Brain microvascular endothelial cell (primary cell): Measurements from ENCODE around the gene KRTAP5-6.
"Not testable (repeated sequence)": the region's sequence is repeated elsewhere in the genome, so short reads cannot be mapped to it uniquely, and the experiment has no call there.

ENCODE experiments used
- DNase-seq: peaks from one replicate; pipeline ENCODE4 v3.0.0-alpha.2; 2020
- H3K27ac ChIP-seq: fragments of 250-450 bp; sonication (Bioruptor Pico); 2 replicates; pipeline ENCODE4 v1.5.1; 2020; ENCODE audit warnings: mild to moderate bottlenecking, moderate library complexity
- H3K27me3 ChIP-seq: fragments of 250-450 bp; sonication (Bioruptor Pico); replicated peaks from 2 replicates; pipeline ENCODE4 v1.5.1; 2020; ENCODE audit warnings: mild to moderate bottlenecking
- H3K36me3 ChIP-seq: fragments of 250-450 bp; sonication (Bioruptor Pico); replicated peaks from 2 replicates; pipeline ENCODE4 v1.5.1; 2020; ENCODE audit warnings: mild to moderate bottlenecking
- H3K4me3 ChIP-seq: 2 replicates; pipeline ENCODE4 v1.5.1; 2011; ENCODE audit warnings: low read depth, mild to moderate bottlenecking, control low read depth, low read length, moderate library complexity
- CTCF ChIP-seq: IDR thresholded peaks from 2 replicates; pipeline ENCODE4 v1.5.1; 2011; ENCODE audit warnings: low read depth, mild to moderate bottlenecking, moderate library complexity, low read length, control low read depth, inconsistent platforms; ENCODE audit errors: missing control alignments
- in situ Hi-C: cut with HindIII; loops from 2 replicates; pipeline ENCODE4 v1.10.0; 2017; ENCODE audit warnings: low sequenced_read_pairs, low pct_ligation_motif_present

The KRTAP5-6 gene

GRCh38 chr11:1682225-1682905, 14.6 kb upstream of the KRTAP5-6 start:
- no peak overlapping the region for H3K27ac ChIP-seq
- H3K36me3 ChIP-seq, result no peaks in the 10 kb centered on the region
- H3K27me3 ChIP-seq, result no peaks in the 10 kb centered on the region
- no peak for TF ChIP-seq CTCF
- no peak overlapping the region for H3K4me3 ChIP-seq
- no peak for DNase-seq
- in situ Hi-C loops, result no loop called here

GRCh38 chr11:1683216-1683615, 13.8 kb upstream of the KRTAP5-6 start:
- H3K4me3 ChIP-seq, DNase-seq, H3K27ac ChIP-seq, in situ Hi-C loops, H3K27me3 ChIP-seq, H3K36me3 ChIP-seq: not testable (repeated sequence)

- H3K27me3 ChIP-seq, H3K4me3 ChIP-seq, H3K27ac ChIP-seq, in situ Hi-C loops, H3K36me3 ChIP-seq, DNase-seq: not testable (repeated sequence)
Measured at GRCh38 chr11:1683904-1684572, 13.0 kb upstream of the KRTAP5-6 start.

- H3K27ac ChIP-seq, H3K36me3 ChIP-seq, in situ Hi-C loops, H3K27me3 ChIP-seq, DNase-seq, H3K4me3 ChIP-seq: not testable (repeated sequence)
Measured at GRCh38 chr11:1684886-1685874, 11.8 kb upstream of the KRTAP5-6 start.

GRCh38 chr11:1686220-1686619, 10.8 kb upstream of the KRTAP5-6 start:
- not testable (repeated sequence) for H3K27me3 ChIP-seq, H3K27ac ChIP-seq

GRCh38 chr11:1688336-1688947, 8.6 kb upstream of the KRTAP5-6 start:
- H3K27ac ChIP-seq, H3K27me3 ChIP-seq, H3K36me3 ChIP-seq, in situ Hi-C loops, H3K4me3 ChIP-seq, DNase-seq: not testable (repeated sequence)

More at GRCh38 chr11:1686220-1686619, 10.8 kb upstream of the KRTAP5-6 start:
- H3K36me3 ChIP-seq, DNase-seq, in situ Hi-C loops, H3K4me3 ChIP-seq: not testable (repeated sequence)

GRCh38 chr11:1689250-1690166, 7.5 kb upstream of the KRTAP5-6 start:
- DNase-seq, H3K4me3 ChIP-seq, H3K36me3 ChIP-seq, H3K27ac ChIP-seq, in situ Hi-C loops, H3K27me3 ChIP-seq: not testable (repeated sequence)
